Right atrium auricular region (tissue), 2 donors: Measurements from ENCODE around the gene FN3KRP. TPM values are rescaled to one million over a fixed set of nuclear protein-coding genes. Genes with fewer than 3 reads are reported as not detected.

Experiments used
- DNase-seq: peaks from one replicate; pipeline ENCODE4 v3.0.0-alpha.2; 2019; ENCODE audit warnings: low spot score
- H3K27ac ChIP-seq, 2 donors: fragments of 200-600 bp; sonication (generic); 1 replicate in 1 of 2; 2 replicates in 1 of 2; pipeline ENCODE4 v1.5.1; 2016 to 2019
- H3K27me3 ChIP-seq, 2 donors: fragments of 200-600 bp; sonication (generic); one replicate each; pipeline versions ENCODE4 v1.5.1 to v1.6.0; 2017 to 2019
- H3K36me3 ChIP-seq: fragments of 200-600 bp; sonication (generic); one replicate; pipeline ENCODE4 v1.5.1; 2016
- H3K4me1 ChIP-seq, 2 donors: fragments of 200-600 bp; sonication (generic); one replicate each; pipeline versions ENCODE4 v1.5.1 to v1.6.0; 2017 to 2019
- H3K4me3 ChIP-seq, 2 donors: fragments of 200-600 bp; sonication (generic); 1 replicate in 1 of 2; 2 replicates in 1 of 2; pipeline ENCODE4 v1.5.1; 2017 to 2019; ENCODE audit warnings: mild to moderate bottlenecking in 1 of 2, moderate library complexity in 1 of 2
- H3K9me3 ChIP-seq, 2 donors: fragments of 200-600 bp; sonication (generic); one replicate each; pipeline ENCODE4 v1.5.1; 2019
- total RNA-seq, 2 donors: library from RNA; depleted of rRNA; stranded (reverse); fragments of >200 nt; gene quantifications; one replicate each; pipeline ENCODE4 v1.1.0, GENCODE V29; 2016
- TF ChIP-seq, protein P1 (sequence below), 2 donors: fragments of 200-600 bp; sonication (generic); IDR thresholded peaks; one replicate each; pipeline ENCODE4 v1.5.1; 2019; ENCODE audit warnings: antibody characterized with exemption in 2 of 2

FN3KRP gene
- total RNA-seq, 2 donors from 2014 or later = 6.1 TPM

DNA sequence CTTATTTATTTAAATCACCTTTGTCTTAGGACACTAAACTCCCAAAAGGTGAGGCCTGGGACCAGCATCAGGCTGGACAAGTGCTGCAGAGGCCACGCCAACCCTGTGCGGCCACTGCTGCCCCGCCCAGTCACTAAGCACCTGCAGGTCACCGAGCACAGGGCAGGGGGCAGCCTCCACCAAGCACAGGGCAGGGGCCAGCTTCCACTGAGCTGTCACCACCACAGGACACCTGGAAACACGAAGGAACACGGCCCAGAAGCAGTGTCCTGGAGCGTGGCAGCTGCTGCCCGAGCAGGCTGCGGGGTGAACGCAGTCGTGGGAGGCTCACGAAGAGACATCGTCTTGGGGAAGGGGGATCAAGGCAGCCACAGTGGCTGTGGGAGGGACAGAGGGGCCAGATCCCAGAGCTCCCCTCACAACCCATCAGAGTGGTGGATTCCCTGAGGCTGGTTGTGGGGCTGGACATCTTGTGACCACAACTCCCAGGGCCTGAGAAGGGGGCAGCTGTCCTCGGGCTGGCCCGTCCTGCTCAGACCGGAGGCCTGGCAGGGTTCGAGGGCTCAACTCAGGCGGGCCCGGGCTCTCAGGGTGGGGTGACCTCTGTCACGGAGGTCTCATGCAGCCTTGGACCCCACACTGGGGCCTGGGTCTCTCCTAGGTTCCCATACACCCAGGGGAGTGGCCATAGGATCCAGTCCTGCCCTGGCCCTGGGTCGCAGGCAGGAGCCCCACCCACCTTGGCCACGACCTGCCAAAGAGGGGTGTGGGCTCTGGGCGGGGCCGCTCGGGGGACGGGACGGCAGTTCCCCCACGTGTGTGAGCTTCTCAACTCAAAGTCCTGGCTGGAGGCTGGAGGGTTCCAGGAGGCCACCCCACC, 36.7 kb upstream of the FN3KRP start:
- H3K4me3 ChIP-seq = no peak overlapping the region
- DNase-seq = no peak

DNA sequence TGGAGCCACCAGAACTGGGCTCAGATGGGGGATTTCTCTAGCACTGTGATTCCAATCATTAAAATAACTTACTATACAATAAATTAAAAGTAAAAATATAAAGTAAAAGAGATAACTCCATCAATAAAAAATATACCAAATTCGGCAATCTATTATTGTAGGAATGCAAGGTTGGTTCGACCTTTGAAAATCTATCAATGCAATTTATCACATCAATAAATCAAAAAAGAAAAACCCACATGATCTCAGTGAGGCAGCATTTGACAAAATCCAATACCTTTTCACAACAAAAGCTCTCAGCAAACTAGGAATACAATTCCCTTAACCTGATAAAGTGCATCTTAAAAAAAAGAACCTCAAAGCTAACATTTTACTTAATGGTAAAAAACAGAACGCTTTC, 35.0 kb upstream of the FN3KRP start:
- H3K36me3 ChIP-seq = no peaks in the 10 kb centered on the region
- H3K4me3 ChIP-seq = no peak overlapping the region
- TF ChIP-seq, protein P1, sequence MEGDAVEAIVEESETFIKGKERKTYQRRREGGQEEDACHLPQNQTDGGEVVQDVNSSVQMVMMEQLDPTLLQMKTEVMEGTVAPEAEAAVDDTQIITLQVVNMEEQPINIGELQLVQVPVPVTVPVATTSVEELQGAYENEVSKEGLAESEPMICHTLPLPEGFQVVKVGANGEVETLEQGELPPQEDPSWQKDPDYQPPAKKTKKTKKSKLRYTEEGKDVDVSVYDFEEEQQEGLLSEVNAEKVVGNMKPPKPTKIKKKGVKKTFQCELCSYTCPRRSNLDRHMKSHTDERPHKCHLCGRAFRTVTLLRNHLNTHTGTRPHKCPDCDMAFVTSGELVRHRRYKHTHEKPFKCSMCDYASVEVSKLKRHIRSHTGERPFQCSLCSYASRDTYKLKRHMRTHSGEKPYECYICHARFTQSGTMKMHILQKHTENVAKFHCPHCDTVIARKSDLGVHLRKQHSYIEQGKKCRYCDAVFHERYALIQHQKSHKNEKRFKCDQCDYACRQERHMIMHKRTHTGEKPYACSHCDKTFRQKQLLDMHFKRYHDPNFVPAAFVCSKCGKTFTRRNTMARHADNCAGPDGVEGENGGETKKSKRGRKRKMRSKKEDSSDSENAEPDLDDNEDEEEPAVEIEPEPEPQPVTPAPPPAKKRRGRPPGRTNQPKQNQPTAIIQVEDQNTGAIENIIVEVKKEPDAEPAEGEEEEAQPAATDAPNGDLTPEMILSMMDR (IDR thresholded peaks at IDR 0.05) = no peak
- H3K9me3 ChIP-seq = peaks cover 0 to 8% of the 10 kb centered on the region in 2 donors
- no peak overlapping the region for H3K27ac ChIP-seq
- no peaks in the 10 kb centered on the region for H3K27me3 ChIP-seq
- H3K4me1 ChIP-seq = no peaks in the 10 kb centered on the region
- DNase-seq = no peak

More for the DNA sequence above, 36.7 kb upstream of the FN3KRP start:
- Histone ChIP-seq H3K36me3 (no peaks in the 10 kb centered on the region), H3K27ac (no peak overlapping the region), H3K9me3 (peaks cover 0 to 8% of the 10 kb centered on the region in 2 donors), H3K4me1 (no peaks in the 10 kb centered on the region), H3K27me3 (no peaks in the 10 kb centered on the region)
- TF ChIP-seq, protein P1 (IDR thresholded peaks at IDR 0.05) = no peak

DNA sequence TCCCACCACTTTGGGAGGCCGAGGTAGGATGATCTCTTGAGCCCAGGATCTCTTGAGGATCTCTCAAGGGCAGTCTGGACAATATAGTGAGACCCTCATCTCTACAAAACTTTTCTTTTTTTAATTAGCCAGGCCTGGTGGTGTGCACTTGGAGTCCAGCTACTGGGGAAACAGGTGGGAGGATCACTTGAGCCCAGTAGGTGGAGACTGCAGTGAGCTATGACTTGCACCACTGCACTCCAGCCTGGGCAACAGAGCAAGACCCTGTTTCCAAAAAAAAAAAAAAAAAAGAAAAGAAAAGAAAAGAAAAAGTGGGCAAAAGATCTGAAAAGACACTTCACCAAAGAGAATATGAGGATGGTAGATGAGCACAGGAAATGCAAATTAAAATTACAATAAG, 33.0 kb upstream of the FN3KRP start:
- Histone ChIP-seq H3K4me1 (no peaks in the 10 kb centered on the region), H3K4me3 (no peak overlapping the region), H3K9me3 (peaks cover 0 to 8% of the 10 kb centered on the region in 2 donors), H3K27ac (no peak overlapping the region), H3K27me3 (no peaks in the 10 kb centered on the region), H3K36me3 (no peaks in the 10 kb centered on the region)
- DNase-seq = no peak
- TF ChIP-seq, protein P1 (IDR thresholded peaks at IDR 0.05) = no peak

DNA sequence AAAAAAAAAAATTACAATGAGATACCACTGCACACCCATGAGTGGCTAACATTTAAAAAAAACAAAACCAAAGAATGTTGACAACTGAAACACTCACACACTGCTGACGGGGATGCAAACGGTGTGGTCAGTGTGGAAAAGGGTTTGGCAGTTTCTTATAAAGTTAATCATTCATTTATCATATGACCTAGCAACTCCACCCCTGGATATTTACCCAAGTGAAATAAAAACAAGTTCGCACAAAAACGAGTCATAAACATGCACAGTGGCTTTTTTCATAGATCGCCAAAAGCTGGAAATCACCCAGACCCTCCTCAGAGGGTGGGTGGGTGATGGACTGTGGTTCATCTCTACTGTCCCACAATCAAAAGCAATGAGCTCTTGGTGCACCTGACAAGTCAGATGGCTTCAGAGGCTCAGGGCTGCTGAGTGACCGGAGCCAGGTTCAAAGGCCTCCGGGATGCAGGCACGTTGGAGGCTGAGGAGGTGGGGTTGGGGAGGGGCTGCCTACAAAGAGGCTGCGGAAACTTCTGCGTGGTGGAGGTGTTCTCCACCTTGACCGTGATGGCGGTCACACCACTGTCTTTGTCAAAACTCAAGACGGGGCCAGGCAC, 32.2 kb upstream of the FN3KRP start:
- Histone ChIP-seq H3K27ac (no peak overlapping the region), H3K9me3 (peaks cover 0 to 8% of the 10 kb centered on the region in 2 donors), H3K4me3 (no peak overlapping the region), H3K36me3 (no peaks in the 10 kb centered on the region), H3K4me1 (no peaks in the 10 kb centered on the region), H3K27me3 (no peaks in the 10 kb centered on the region)
- TF ChIP-seq, protein P1 (IDR thresholded peaks at IDR 0.05) = no peak
- DNase-seq = no peak

DNA sequence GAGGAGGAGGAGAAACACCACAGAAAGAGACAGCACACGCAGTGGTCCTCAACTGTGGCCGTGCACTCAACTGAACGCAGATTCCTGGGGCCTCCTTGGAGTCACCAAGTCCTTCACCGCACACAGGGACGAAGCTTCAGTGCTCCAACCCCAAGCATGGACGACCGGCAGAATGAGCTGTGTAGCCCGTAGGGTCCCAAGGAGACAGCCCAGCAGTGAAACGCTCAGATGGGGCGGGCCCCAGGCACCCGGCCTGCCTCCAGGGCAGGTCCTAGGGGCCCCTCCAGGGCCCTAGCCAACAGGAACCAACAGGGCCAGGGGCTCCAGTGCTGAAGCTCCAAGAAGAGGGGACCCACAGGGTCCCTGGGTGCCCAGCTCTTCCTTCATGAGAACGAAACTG, 31.2 kb upstream of the FN3KRP start:
- no peaks in the 10 kb centered on the region for H3K36me3 ChIP-seq
- TF ChIP-seq, protein P1 (IDR thresholded peaks at IDR 0.05) = no peak
- no peaks in the 10 kb centered on the region for H3K4me1 ChIP-seq
- H3K27ac ChIP-seq = no peak overlapping the region
- DNase-seq = no peak
- H3K27me3 ChIP-seq = no peaks in the 10 kb centered on the region
- H3K9me3 ChIP-seq = peaks cover 0 to 8% of the 10 kb centered on the region in 2 donors
- H3K4me3 ChIP-seq = no peak overlapping the region
